Measurements from ENCODE around the gene DCANP1.
A peak's percentile ranks its signal among the peaks of the same experiment; 100 is the strongest.

DCANP1 gene

DNA sequence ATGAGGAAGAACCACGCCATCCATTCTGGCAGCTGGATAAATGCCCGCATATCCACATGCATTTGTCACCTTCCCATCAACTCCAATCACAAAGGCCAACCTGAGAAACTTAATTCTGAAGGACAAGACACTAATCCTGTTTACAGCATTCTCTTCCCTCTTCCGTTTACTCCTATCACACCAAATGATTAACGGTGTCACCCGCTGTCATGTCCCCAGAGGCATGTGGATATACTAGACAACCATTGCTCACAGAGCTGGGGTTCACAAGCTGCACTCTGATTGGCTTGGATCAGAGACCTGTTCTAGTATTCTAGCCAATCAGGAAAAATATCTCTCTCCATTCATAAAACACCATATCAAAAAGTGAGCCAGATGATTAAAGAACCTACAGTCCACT is 51.7 kb downstream of the DCANP1 start:
- Histone ChIP-seq H3K27ac (replicated peaks) (peak overlapping the region; percentile 42), H3K27me3 (ENCODE audit: insufficient read depth, poor library complexity, severe bottlenecking) (no peaks in the 10 kb centered on the region), H3K4me3 (replicated peaks; ENCODE audit: insufficient read depth, low read length) (no peak overlapping the region)
- DNase-seq (ENCODE audit: low read depth in 1 of 2, low spot score in 1 of 2) = no peak
- no peak for TF ChIP-seq REST (IDR thresholded peaks at IDR 0.05; ENCODE audit: insufficient replicate concordance, low read depth)
- TF ChIP-seq GABPA (IDR thresholded peaks at IDR 0.05; ENCODE audit: low read depth) = no peak
- no peak for TF ChIP-seq SPI1 (IDR thresholded peaks at IDR 0.05; ENCODE audit: borderline replicate concordance, low read depth)
- no peak for TF ChIP-seq POLR2AphosphoS5 (IDR thresholded peaks at IDR 0.05; ENCODE audit: low read depth)
- TF ChIP-seq, protein P1, sequence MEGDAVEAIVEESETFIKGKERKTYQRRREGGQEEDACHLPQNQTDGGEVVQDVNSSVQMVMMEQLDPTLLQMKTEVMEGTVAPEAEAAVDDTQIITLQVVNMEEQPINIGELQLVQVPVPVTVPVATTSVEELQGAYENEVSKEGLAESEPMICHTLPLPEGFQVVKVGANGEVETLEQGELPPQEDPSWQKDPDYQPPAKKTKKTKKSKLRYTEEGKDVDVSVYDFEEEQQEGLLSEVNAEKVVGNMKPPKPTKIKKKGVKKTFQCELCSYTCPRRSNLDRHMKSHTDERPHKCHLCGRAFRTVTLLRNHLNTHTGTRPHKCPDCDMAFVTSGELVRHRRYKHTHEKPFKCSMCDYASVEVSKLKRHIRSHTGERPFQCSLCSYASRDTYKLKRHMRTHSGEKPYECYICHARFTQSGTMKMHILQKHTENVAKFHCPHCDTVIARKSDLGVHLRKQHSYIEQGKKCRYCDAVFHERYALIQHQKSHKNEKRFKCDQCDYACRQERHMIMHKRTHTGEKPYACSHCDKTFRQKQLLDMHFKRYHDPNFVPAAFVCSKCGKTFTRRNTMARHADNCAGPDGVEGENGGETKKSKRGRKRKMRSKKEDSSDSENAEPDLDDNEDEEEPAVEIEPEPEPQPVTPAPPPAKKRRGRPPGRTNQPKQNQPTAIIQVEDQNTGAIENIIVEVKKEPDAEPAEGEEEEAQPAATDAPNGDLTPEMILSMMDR (IDR thresholded peaks at IDR 0.05; ENCODE audit: insufficient read depth, low read length) = no peak

Data from HL-60 (cell line).